HEK293 (cell line): ENCODE data around the gene LMTK3.

Source experiments
- BCL11B ChIP-seq: fragments of 450-650 bp; formaldehyde crosslinking; IDR thresholded peaks from 2 replicates; pipeline ENCODE4 v1.5.1; 2016; ENCODE audit warnings: low read depth, missing biosample characterization, missing genetic modification characterization
- HOXC10 ChIP-seq: sonication (generic); formaldehyde crosslinking; IDR thresholded peaks from 2 replicates; pipeline ENCODE4 v1.8.1; 2023; ENCODE audit warnings: mild to moderate bottlenecking, missing genetic modification reagents
- KLF1 ChIP-seq: fragments of 450-650 bp; formaldehyde crosslinking; IDR thresholded peaks from 2 replicates; pipeline ENCODE4 v1.5.1; 2016; ENCODE audit warnings: missing biosample characterization, missing genetic modification characterization
- SETDB1 ChIP-seq: IDR thresholded peaks from one replicate; pipeline ENCODE4 v1.6.1; 2017; ENCODE audit warnings: mild to moderate bottlenecking, low read length, moderate library complexity, mixed read lengths; ENCODE audit not compliant: insufficient read length
- WT1 ChIP-seq: fragments of 450-650 bp; formaldehyde crosslinking; IDR thresholded peaks from 2 replicates; pipeline ENCODE4 v1.5.1; 2016; ENCODE audit warnings: missing biosample characterization, missing genetic modification characterization
- ZNF16 ChIP-seq: fragments of 450-650 bp; formaldehyde crosslinking; IDR thresholded peaks from 2 replicates; pipeline ENCODE4 v1.5.1; 2016; ENCODE audit warnings: low read depth, missing biosample characterization, missing genetic modification characterization
- ZNF2 ChIP-seq: fragments of 450-650 bp; formaldehyde crosslinking; IDR thresholded peaks from 2 replicates; pipeline ENCODE4 v1.5.1; 2016; ENCODE audit warnings: missing biosample characterization, missing genetic modification characterization
- ZNF221 ChIP-seq: fragments of 450-650 bp; formaldehyde crosslinking; IDR thresholded peaks from 2 replicates; pipeline ENCODE4 v1.5.1; 2017; ENCODE audit warnings: missing biosample characterization, missing genetic modification characterization, borderline replicate concordance
- ZNF266 ChIP-seq: fragments of 450-650 bp; formaldehyde crosslinking; IDR thresholded peaks from 2 replicates; pipeline ENCODE4 v1.5.1; 2016; ENCODE audit warnings: missing biosample characterization, missing genetic modification characterization, low read depth
- ZNF280D ChIP-seq: fragments of 450-650 bp; formaldehyde crosslinking; IDR thresholded peaks from 2 replicates; pipeline ENCODE4 v1.5.1; 2016; ENCODE audit warnings: missing biosample characterization, missing genetic modification characterization
- ZNF473 ChIP-seq: fragments of 450-650 bp; formaldehyde crosslinking; IDR thresholded peaks from 2 replicates; pipeline ENCODE4 v1.5.1; 2017; ENCODE audit warnings: missing biosample characterization, missing genetic modification characterization
- ZNF560 ChIP-seq: fragments of 450-650 bp; formaldehyde crosslinking; IDR thresholded peaks from 2 replicates; pipeline ENCODE4 v1.5.1; 2017; ENCODE audit warnings: missing biosample characterization, missing genetic modification characterization, borderline replicate concordance
- ZNF623 ChIP-seq: fragments of 450-650 bp; formaldehyde crosslinking; IDR thresholded peaks from 2 replicates; pipeline ENCODE4 v1.5.1; 2016; ENCODE audit warnings: missing biosample characterization, missing genetic modification characterization
- ZNF664 ChIP-seq: fragments of 450-650 bp; formaldehyde crosslinking; IDR thresholded peaks from 2 replicates; pipeline ENCODE4 v1.5.1; 2016; ENCODE audit warnings: missing biosample characterization, missing genetic modification characterization
- ZNF830 ChIP-seq: fragments of 450-650 bp; IDR thresholded peaks from 2 replicates; pipeline ENCODE4 v1.5.0; 2018; ENCODE audit warnings: missing biosample characterization, missing genetic modification characterization, low read depth, mild to moderate bottlenecking, moderate library complexity
- ZNF837 ChIP-seq: fragments of 450-650 bp; formaldehyde crosslinking; IDR thresholded peaks from 2 replicates; pipeline ENCODE4 v1.5.1; 2016; ENCODE audit warnings: missing biosample characterization, missing genetic modification characterization
- ZSCAN4 ChIP-seq: fragments of 450-650 bp; formaldehyde crosslinking; IDR thresholded peaks from 2 replicates; pipeline ENCODE4 v1.5.1; 2017; ENCODE audit warnings: missing biosample characterization, missing genetic modification characterization
- ZXDB ChIP-seq: fragments of 450-650 bp; formaldehyde crosslinking; IDR thresholded peaks from 2 replicates; pipeline ENCODE4 v1.5.1; 2016; ENCODE audit warnings: missing biosample characterization, missing genetic modification characterization
- TF ChIP-seq, protein P1 (sequence below): fragments of 450-650 bp; formaldehyde crosslinking; conservative IDR thresholded peaks from 2 replicates; pipeline ENCODE4 v1.5.1; 2016; ENCODE audit warnings: low read depth, missing biosample characterization, missing genetic modification characterization
- TF ChIP-seq, protein P2 (sequence below): fragments of 450-650 bp; formaldehyde crosslinking; IDR thresholded peaks from 2 replicates; pipeline ENCODE4 v1.5.1; 2016; ENCODE audit warnings: missing biosample characterization, missing genetic modification characterization
- TF ChIP-seq, protein P3 (sequence below): fragments of 450-650 bp; formaldehyde crosslinking; IDR thresholded peaks from 2 replicates; pipeline ENCODE4 v1.5.1; 2016; ENCODE audit warnings: missing biosample characterization, missing genetic modification characterization, borderline replicate concordance

The LMTK3 gene

DNA sequence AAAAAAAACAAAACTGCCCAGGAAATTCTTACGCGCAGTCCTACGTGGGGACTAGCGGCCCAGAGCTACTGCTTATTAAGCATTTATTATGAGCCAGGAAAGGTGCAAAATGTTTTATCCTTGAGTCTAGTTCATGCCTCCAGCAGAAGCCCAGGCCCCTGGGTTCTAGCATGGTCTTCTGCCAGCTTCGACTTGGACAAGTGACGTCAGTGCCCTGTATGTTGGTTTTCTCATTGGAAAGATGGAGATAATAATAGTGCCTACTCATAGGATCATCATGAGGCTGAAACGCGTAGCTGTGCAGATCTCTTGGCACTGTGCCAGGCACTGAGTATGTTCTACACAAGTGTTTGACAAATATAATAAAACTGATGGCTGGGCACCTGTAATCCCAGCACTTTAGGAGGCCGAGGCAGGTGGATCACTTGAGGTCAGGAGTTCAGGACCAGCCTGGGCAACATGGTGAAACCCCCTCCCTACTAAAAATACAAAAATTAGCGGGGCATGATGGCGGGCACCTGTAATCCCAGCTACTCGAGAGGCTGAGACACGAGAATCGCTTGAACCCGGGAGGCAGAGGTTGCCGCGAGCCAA lies 28.0 kb upstream of the LMTK3 start (continued):
- TF ChIP-seq, protein P1, sequence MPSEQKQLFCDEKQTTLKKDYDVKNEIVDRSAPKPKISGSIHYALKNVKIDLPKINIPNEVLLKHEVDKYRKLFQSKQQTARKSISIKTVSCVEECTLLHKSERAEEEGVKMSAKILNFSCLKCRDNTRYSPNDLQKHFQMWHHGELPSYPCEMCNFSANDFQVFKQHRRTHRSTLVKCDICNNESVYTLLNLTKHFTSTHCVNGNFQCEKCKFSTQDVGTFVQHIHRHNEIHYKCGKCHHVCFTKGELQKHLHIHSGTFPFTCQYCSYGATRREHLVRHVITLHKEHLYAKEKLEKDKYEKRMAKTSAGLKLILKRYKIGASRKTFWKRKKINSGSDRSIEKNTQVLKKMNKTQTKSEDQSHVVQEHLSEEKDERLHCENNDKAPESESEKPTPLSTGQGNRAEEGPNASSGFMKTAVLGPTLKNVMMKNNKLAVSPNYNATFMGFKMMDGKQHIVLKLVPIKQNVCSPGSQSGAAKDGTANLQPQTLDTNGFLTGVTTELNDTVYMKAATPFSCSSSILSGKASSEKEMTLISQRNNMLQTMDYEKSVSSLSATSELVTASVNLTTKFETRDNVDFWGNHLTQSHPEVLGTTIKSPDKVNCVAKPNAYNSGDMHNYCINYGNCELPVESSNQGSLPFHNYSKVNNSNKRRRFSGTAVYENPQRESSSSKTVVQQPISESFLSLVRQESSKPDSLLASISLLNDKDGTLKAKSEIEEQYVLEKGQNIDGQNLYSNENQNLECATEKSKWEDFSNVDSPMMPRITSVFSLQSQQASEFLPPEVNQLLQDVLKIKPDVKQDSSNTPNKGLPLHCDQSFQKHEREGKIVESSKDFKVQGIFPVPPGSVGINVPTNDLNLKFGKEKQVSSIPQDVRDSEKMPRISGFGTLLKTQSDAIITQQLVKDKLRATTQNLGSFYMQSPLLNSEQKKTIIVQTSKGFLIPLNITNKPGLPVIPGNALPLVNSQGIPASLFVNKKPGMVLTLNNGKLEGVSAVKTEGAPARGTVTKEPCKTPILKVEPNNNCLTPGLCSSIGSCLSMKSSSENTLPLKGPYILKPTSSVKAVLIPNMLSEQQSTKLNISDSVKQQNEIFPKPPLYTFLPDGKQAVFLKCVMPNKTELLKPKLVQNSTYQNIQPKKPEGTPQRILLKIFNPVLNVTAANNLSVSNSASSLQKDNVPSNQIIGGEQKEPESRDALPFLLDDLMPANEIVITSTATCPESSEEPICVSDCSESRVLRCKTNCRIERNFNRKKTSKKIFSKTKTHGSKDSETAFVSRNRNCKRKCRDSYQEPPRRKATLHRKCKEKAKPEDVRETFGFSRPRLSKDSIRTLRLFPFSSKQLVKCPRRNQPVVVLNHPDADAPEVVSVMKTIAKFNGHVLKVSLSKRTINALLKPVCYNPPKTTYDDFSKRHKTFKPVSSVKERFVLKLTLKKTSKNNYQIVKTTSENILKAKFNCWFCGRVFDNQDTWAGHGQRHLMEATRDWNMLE (tag by site-specific recombination) = no peak
- TF ChIP-seq KLF1 (0 out of 2 replicates have a peak, but pooled peaks have one; percentile 12), WT1 (0 out of 2 replicates have a peak, but pooled peaks have one; percentile 35), ZNF473 (peak; percentile 86), ZNF560 (tag by site-specific recombination) (no peak), BCL11B (tag by site-specific recombination) (0 out of 2 replicates have a peak, but pooled peaks have one; percentile 23), SETDB1 (no peak), HOXC10 (CRISPR knock-in tag) (no peak), ZNF280D (tag by site-specific recombination) (no peak), ZSCAN4 (peak; percentile 63), ZXDB (tag by site-specific recombination) (peak; percentile 69), ZNF623 (no peak), ZNF221 (peak; percentile 100; the same call in 1 of the 2 replicates), ZNF266 (tag by site-specific recombination) (no peak), ZNF830 (tag by site-specific recombination) (peak; percentile 95; the same call in 1 of the 2 replicates), ZNF664 (tag by site-specific recombination) (peak; percentile 56; the same call in 1 of the 2 replicates), ZNF2 (tag by site-specific recombination) (no peak), ZNF837 (no peak), ZNF16 (tag by site-specific recombination) (no peak)
- TF ChIP-seq, protein P2, sequence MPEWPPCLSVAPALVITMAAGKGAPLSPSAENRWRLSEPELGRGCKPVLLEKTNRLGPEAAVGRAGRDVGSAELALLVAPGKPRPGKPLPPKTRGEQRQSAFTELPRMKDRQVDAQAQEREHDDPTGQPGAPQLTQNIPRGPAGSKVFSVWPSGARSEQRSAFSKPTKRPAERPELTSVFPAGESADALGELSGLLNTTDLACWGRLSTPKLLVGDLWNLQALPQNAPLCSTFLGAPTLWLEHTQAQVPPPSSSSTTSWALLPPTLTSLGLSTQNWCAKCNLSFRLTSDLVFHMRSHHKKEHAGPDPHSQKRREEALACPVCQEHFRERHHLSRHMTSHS (tag by site-specific recombination) = no peak
- TF ChIP-seq, protein P3, sequence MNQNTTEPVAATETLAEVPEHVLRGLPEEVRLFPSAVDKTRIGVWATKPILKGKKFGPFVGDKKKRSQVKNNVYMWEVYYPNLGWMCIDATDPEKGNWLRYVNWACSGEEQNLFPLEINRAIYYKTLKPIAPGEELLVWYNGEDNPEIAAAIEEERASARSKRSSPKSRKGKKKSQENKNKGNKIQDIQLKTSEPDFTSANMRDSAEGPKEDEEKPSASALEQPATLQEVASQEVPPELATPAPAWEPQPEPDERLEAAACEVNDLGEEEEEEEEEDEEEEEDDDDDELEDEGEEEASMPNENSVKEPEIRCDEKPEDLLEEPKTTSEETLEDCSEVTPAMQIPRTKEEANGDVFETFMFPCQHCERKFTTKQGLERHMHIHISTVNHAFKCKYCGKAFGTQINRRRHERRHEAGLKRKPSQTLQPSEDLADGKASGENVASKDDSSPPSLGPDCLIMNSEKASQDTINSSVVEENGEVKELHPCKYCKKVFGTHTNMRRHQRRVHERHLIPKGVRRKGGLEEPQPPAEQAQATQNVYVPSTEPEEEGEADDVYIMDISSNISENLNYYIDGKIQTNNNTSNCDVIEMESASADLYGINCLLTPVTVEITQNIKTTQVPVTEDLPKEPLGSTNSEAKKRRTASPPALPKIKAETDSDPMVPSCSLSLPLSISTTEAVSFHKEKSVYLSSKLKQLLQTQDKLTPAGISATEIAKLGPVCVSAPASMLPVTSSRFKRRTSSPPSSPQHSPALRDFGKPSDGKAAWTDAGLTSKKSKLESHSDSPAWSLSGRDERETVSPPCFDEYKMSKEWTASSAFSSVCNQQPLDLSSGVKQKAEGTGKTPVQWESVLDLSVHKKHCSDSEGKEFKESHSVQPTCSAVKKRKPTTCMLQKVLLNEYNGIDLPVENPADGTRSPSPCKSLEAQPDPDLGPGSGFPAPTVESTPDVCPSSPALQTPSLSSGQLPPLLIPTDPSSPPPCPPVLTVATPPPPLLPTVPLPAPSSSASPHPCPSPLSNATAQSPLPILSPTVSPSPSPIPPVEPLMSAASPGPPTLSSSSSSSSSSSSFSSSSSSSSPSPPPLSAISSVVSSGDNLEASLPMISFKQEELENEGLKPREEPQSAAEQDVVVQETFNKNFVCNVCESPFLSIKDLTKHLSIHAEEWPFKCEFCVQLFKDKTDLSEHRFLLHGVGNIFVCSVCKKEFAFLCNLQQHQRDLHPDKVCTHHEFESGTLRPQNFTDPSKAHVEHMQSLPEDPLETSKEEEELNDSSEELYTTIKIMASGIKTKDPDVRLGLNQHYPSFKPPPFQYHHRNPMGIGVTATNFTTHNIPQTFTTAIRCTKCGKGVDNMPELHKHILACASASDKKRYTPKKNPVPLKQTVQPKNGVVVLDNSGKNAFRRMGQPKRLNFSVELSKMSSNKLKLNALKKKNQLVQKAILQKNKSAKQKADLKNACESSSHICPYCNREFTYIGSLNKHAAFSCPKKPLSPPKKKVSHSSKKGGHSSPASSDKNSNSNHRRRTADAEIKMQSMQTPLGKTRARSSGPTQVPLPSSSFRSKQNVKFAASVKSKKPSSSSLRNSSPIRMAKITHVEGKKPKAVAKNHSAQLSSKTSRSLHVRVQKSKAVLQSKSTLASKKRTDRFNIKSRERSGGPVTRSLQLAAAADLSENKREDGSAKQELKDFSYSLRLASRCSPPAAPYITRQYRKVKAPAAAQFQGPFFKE (tag by site-specific recombination) = no peak
